Chondrocyte (in vitro differentiated cells): ENCODE results near the gene PTPRN. TPM values are rescaled to one million over a fixed set of nuclear protein-coding genes. Genes with fewer than 3 reads are reported as not detected.

ENCODE experiments used
- DNase-seq: peaks from one replicate; pipeline ENCODE4 v3.0.0; 2021; ENCODE audit warnings: mixed read lengths, low spot score
- H3K27ac Mint-ChIP-seq: one replicate; pipeline ENCODE4 v1.8.0; 2021; ENCODE audit warnings: mild to moderate bottlenecking, moderate library complexity, mixed read lengths; ENCODE audit not compliant: unreplicated experiment
- H3K27me3 Mint-ChIP-seq: 2 replicates; pipeline ENCODE4 v1.8.0; 2021; ENCODE audit warnings: low read depth, mixed read lengths
- H3K36me3 Mint-ChIP-seq: 2 replicates; pipeline ENCODE4 v1.8.0; 2021; ENCODE audit warnings: low read depth, mixed read lengths
- H3K4me1 Mint-ChIP-seq: 2 replicates; pipeline ENCODE4 v1.8.0; 2021; ENCODE audit warnings: low read depth, mild to moderate bottlenecking, mixed read lengths
- H3K4me3 Mint-ChIP-seq: one replicate; pipeline ENCODE4 v1.8.0; 2021; ENCODE audit warnings: mild to moderate bottlenecking, moderate library complexity, mixed read lengths; ENCODE audit not compliant: unreplicated experiment
- H3K9me3 Mint-ChIP-seq: 2 replicates; pipeline ENCODE4 v1.8.0; 2021; ENCODE audit warnings: low read depth, mixed read lengths
- total RNA-seq: library from RNA; stranded (reverse); gene quantifications from 3 replicates; pipeline ENCODE4 v1.2.1, GENCODE V29; 2021
- TF ChIP-seq, protein P1 (sequence below): fragments of 200-600 bp; sonication (generic); IDR thresholded peaks from 2 replicates; pipeline ENCODE4 v1.5.0; 2021; ENCODE audit warnings: antibody characterized with exemption, mild to moderate bottlenecking, moderate library complexity

The PTPRN gene
- total RNA-seq, 1 donor from 2014 or later: 0.87 TPM

DNA sequence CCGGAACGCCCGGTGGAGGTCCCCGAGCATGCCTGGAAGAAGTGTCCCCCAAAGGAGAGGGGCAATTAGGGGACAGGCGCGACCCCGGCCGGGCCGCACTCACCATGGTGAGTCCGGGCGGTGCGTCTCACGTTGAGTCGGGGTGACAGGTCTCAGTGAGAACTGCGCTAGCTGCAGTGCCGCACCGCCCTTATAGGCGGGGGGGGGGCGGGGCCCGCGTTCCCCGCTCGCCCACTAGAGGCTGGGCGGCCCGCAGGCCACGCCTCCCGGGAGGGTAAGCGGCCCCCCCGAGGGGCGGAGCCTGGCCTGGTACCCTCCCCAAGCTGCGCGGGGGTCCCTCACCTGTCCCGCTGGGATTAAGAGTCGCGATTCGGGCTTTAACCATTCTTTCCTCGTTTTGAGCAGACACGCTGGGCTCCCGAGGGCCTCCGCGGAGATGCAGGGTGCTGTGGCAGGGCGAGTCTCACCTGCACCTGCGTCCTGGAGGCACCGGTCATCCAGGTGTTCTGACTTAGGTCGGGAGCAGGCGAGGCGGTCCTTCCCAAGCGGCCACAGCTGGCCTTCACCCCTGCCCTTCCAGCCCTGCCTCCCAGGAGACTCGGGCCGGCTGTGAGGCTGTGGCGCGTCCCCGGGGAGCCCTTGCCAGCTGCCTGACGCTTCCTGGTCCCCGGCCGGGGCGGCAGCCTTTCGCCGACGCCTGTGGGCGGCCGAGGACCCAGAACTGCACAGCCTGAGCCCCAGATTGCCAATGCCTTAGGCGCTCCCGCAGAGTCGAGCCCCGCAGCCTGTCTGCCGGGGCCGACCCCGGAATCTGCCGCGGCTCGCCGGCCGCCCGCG, 55.2 kb downstream of the PTPRN start, which contains the start of gene TUBA4A:
Gene TUBA4A, minus strand, starts transcription at position 166 of the 837 bp plus-strand sequence. Its CDS starts 60 bp downstream, at position 106.
- H3K36me3 Mint-ChIP-seq: no peaks in the 10 kb centered on the region
- peaks cover 52% of the 10 kb centered on the region for H3K4me1 Mint-ChIP-seq
- no peaks in the 10 kb centered on the region for H3K9me3 Mint-ChIP-seq
- H3K4me3 Mint-ChIP-seq: peak within 1 kb of the TSS; percentile 72
- TF ChIP-seq, protein P1, sequence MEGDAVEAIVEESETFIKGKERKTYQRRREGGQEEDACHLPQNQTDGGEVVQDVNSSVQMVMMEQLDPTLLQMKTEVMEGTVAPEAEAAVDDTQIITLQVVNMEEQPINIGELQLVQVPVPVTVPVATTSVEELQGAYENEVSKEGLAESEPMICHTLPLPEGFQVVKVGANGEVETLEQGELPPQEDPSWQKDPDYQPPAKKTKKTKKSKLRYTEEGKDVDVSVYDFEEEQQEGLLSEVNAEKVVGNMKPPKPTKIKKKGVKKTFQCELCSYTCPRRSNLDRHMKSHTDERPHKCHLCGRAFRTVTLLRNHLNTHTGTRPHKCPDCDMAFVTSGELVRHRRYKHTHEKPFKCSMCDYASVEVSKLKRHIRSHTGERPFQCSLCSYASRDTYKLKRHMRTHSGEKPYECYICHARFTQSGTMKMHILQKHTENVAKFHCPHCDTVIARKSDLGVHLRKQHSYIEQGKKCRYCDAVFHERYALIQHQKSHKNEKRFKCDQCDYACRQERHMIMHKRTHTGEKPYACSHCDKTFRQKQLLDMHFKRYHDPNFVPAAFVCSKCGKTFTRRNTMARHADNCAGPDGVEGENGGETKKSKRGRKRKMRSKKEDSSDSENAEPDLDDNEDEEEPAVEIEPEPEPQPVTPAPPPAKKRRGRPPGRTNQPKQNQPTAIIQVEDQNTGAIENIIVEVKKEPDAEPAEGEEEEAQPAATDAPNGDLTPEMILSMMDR: peak; percentile 19
- DNase-seq: no peak
- peaks cover 9% of the 10 kb centered on the region for H3K27me3 Mint-ChIP-seq
- H3K27ac Mint-ChIP-seq: peak within 1 kb of the TSS; percentile 49

DNA sequence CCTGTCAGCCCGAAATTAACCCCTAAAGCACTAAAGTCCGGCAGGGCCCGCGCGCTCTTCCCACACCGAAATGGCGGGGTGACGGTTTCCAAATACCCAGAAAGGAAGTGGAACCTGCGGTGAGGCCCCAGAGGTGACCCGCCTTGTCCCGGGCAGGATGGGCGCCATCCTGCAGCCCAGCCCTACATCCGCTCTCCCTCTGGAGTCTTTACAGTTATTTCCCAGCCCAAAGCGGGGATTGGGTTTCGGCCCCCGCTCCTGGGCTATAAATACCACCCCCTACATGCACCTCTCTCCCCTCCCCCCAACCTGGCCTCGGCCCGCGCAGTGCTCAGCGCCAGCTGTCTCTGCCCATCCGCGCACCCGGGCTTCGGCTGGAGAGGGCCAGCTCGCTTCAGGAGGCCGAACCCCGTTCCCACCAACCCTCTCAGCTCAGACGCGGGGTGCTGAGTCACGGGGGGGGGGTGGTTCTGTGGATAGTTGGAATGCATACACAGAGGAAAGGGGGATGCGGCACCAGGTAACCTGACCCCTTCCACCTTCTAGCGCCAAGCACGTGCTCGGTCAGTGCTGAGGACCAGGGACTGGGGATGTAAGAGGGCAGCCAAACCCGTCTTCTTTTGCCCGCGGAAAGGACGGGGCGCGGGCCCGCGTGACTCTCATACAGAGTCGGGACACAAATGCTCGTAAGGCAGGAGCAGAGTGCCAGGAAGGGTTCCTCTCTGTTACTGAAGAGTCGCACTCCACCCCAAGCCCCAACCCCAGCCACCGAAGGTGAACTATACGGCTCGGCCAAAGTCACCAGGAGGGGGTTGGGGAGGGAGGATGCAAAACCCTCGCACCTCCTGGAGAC, 56.1 kb downstream of the PTPRN start, which contains the start of gene TUBA4B:
Gene TUBA4B, plus strand, starts transcription at position 344 of the 853 bp plus-strand sequence. Its CDS starts 165 bp downstream, at position 509.
- DNase-seq: no peak
- H3K4me3 Mint-ChIP-seq: peak within 1 kb of the TSS; percentile 72
- H3K27me3 Mint-ChIP-seq: peaks cover 9% of the 10 kb centered on the region
- H3K27ac Mint-ChIP-seq: peak within 1 kb of the TSS; percentile 86
- TF ChIP-seq, protein P1: no peak
- peaks cover 60% of the 10 kb centered on the region for H3K4me1 Mint-ChIP-seq
- no peaks in the 10 kb centered on the region for H3K9me3 Mint-ChIP-seq
- no peaks in the 10 kb centered on the region for H3K36me3 Mint-ChIP-seq

DNA sequence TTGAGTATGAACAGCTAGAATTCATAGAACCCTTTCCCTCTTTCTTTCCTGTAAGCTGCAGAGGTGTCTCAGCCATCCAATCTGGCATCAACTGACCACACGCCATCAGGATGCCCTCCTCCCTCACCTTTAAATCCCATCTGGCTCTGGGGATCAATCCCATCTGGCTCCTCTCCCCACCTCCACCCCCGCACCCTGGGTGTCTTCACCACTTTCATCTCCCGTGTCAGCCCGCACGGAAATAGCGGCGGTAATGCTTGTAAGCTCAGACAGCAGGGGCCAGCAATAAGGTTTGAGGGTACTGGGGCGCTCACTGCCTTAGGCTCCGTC, 56.7 kb downstream of the PTPRN start:
- no peak for DNase-seq
- Mint-ChIP-seq H3K4me3 (peak overlapping the region; percentile 68), H3K27me3 (peaks cover 9% of the 10 kb centered on the region), H3K4me1 (peaks cover 62% of the 10 kb centered on the region), H3K27ac (peak overlapping the region; percentile 82), H3K9me3 (no peaks in the 10 kb centered on the region), H3K36me3 (no peaks in the 10 kb centered on the region)
- TF ChIP-seq, protein P1: no peak

DNA sequence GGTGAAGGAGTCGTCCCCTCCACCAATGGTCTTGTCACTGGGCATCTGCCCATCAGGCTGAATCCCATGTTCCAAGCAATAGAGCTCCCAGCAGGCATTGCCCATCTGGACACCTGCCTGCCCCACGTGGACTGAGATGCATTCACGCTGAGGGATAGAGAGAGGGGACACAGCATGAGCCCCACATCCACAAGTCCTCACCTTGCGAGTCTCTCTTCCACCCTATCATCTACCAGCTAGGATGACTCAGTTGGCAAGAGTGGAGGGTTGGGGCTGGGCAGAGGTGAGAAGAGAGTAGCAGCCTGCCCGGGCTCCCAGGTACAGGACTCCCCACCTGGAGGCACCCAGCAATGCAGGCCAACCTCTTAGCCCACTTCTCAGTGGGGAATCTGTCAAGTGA, 57.1 kb downstream of the PTPRN start:
- H3K27me3 Mint-ChIP-seq: peaks cover 9% of the 10 kb centered on the region
- H3K4me1 Mint-ChIP-seq: peaks cover 64% of the 10 kb centered on the region

More for the DNA sequence above, 57.1 kb downstream of the PTPRN start:
- no peaks in the 10 kb centered on the region for H3K9me3 Mint-ChIP-seq
- TF ChIP-seq, protein P1: no peak
- H3K4me3 Mint-ChIP-seq: peak overlapping the region; percentile 68
- H3K27ac Mint-ChIP-seq: peak overlapping the region; percentile 86
- no peaks in the 10 kb centered on the region for H3K36me3 Mint-ChIP-seq
- DNase-seq: no peak
